Fibroblast of lung (primary cell): ENCODE results near the gene EFCAB3. TPM values are rescaled to one million over a fixed set of nuclear protein-coding genes. Genes with fewer than 3 reads are reported as not detected.
"Not testable (repeated sequence)": the region's sequence is repeated elsewhere in the genome, so short reads cannot be mapped to it uniquely, and the experiment has no call there.

Experiments used
- DNase-seq, 2 donors: peaks; one replicate each; pipeline versions ENCODE4 v3.0.0 to v3.0.0-alpha.2; 2010; ENCODE audit warnings: low read depth in 2 of 2
- H2AFZ ChIP-seq: 2 replicates; pipeline ENCODE4 v1.5.1; 2012; ENCODE audit warnings: low read length, control low read depth, inconsistent platforms
- H3K27ac ChIP-seq: 2 replicates; pipeline ENCODE4 v1.5.1; 2011; ENCODE audit warnings: low read length, control low read depth; ENCODE audit not compliant: insufficient read depth
- H3K27me3 ChIP-seq: 2 replicates; pipeline ENCODE4 v1.5.1; 2011; ENCODE audit warnings: mild to moderate bottlenecking, low read length; ENCODE audit not compliant: control insufficient read depth, insufficient read depth
- H3K36me3 ChIP-seq: 2 replicates; pipeline ENCODE4 v1.5.1; 2011; ENCODE audit warnings: low read length; ENCODE audit not compliant: control insufficient read depth, insufficient read depth
- H3K4me1 ChIP-seq: 2 replicates; pipeline ENCODE4 v1.5.1; 2011; ENCODE audit warnings: low read length; ENCODE audit not compliant: control insufficient read depth, insufficient read depth; ENCODE audit errors: extremely low read depth
- H3K4me2 ChIP-seq: 2 replicates; pipeline ENCODE4 v1.5.1; 2011; ENCODE audit warnings: low read length, control low read depth; ENCODE audit not compliant: insufficient read depth; ENCODE audit errors: extremely low read depth
- H3K4me3 ChIP-seq, 4 experiments: fragments of 200-600 bp in 1 of 4; sonication (generic) in 1 of 4; replicated peaks in 1 of 4; 2 replicates each; pipeline ENCODE4 v1.5.1; 2011 to 2016; ENCODE audit warnings: low read length in 4 of 4, low read depth in 3 of 4, mild to moderate bottlenecking in 3 of 4, control low read depth in 2 of 4, inconsistent platforms in 1 of 4, mixed read lengths in 1 of 4; ENCODE audit not compliant: insufficient read depth in 1 of 4; ENCODE audit errors: control extremely low read depth in 1 of 4
- H3K79me2 ChIP-seq: 2 replicates; pipeline ENCODE4 v1.5.1; 2012; ENCODE audit warnings: mild to moderate bottlenecking, low read length, inconsistent platforms; ENCODE audit not compliant: control insufficient read depth, insufficient read depth
- H3K9ac ChIP-seq: 2 replicates; pipeline ENCODE4 v1.5.1; 2011; ENCODE audit warnings: mild to moderate bottlenecking, low read length, control low read depth; ENCODE audit not compliant: insufficient read depth
- H3K9me3 ChIP-seq: 2 replicates; pipeline ENCODE4 v1.5.1; 2012; ENCODE audit warnings: low read depth, low read length; ENCODE audit not compliant: control insufficient read depth, insufficient read depth
- H4K20me1 ChIP-seq: 2 replicates; pipeline ENCODE4 v1.5.1; 2011; ENCODE audit warnings: low read length; ENCODE audit not compliant: control insufficient read depth, insufficient read depth; ENCODE audit errors: extremely low read depth
- CTCF ChIP-seq, 2 donors: IDR thresholded peaks in 1 of 2; conservative IDR thresholded peaks in 1 of 2; 1 replicate in 1 of 2; 2 replicates in 1 of 2; pipeline ENCODE4 v1.5.1; 2011 to 2012; ENCODE audit warnings: low read length in 2 of 2, control low read depth in 1 of 2, inconsistent platforms in 1 of 2, low read depth in 1 of 2, mild to moderate bottlenecking in 1 of 2
- EZH2 ChIP-seq: IDR thresholded peaks from 2 replicates; pipeline ENCODE4 v1.5.1; 2012; ENCODE audit warnings: low read length, control low read depth, mild to moderate bottlenecking; ENCODE audit errors: missing control alignments
- polyA plus RNA-seq, 2 donors: library from polyadenylated mRNA; depleted of rRNA in 1 of 2; stranded (reverse) in 1 of 2; unstranded in 1 of 2; fragments of >200 nt; gene quantifications; 2 replicates each; pipeline ENCODE4 v1.2.1, GENCODE V29; 2011 to 2012; ENCODE audit warnings: missing spikeins in 1 of 2
- total RNA-seq: library from RNA; depleted of rRNA; stranded (reverse); fragments of >200 nt; gene quantifications from 2 replicates; pipeline ENCODE4 v1.2.1, GENCODE V29; 2014

Gene EFCAB3
- total and polyA plus RNA-seq, 2 donors (not counting 1 experiment from before 2014, with no cell fraction given) = not detected

GRCh38 chr17:62454111-62454510 is 73.8 kb downstream of the EFCAB3 start:
- not testable (repeated sequence) for H3K36me3 ChIP-seq, H3K9ac ChIP-seq, H3K79me2 ChIP-seq, H3K27me3 ChIP-seq, H3K4me1 ChIP-seq, H3K9me3 ChIP-seq, H2AFZ ChIP-seq, H4K20me1 ChIP-seq, H3K27ac ChIP-seq, DNase-seq, H3K4me2 ChIP-seq, H3K4me3 ChIP-seq

GRCh38 chr17:62456016-62456415 is 75.7 kb downstream of the EFCAB3 start:
- H3K9me3 ChIP-seq = no peaks in the 10 kb centered on the region
- H3K27ac ChIP-seq = no peak overlapping the region
- no peaks in the 10 kb centered on the region for H3K36me3 ChIP-seq
- no peak overlapping the region for H3K4me3 ChIP-seq
- DNase-seq = no peak
- H2AFZ ChIP-seq = no peak overlapping the region
- H4K20me1 ChIP-seq = no peaks in the 10 kb centered on the region
- no peak overlapping the region for H3K9ac ChIP-seq
- TF ChIP-seq EZH2 (no peak), CTCF (conservative IDR thresholded peaks at IDR 0.05 in 1 of 2, IDR thresholded peaks at IDR 0.05 in 1 of 2; ENCODE audit: low read depth in 1 of 2, low read length in 2 of 2) (no peak)
- no peaks in the 10 kb centered on the region for H3K4me1 ChIP-seq
- no peaks in the 10 kb centered on the region for H3K79me2 ChIP-seq
- no peaks in the 10 kb centered on the region for H3K27me3 ChIP-seq
- H3K4me2 ChIP-seq = no peak overlapping the region

- not testable (repeated sequence) for H3K79me2 ChIP-seq, H3K4me2 ChIP-seq, H3K9ac ChIP-seq, H2AFZ ChIP-seq, H3K9me3 ChIP-seq, H3K27me3 ChIP-seq, H3K4me3 ChIP-seq, DNase-seq, H4K20me1 ChIP-seq, H3K27ac ChIP-seq, H3K36me3 ChIP-seq, H3K4me1 ChIP-seq
Observed at GRCh38 chr17:62458483-62458882, 78.1 kb downstream of the EFCAB3 start.

GRCh38 chr17:62464422-62464821 is 84.1 kb downstream of the EFCAB3 start:
- H3K9me3 ChIP-seq, H3K27ac ChIP-seq, H3K27me3 ChIP-seq, H3K36me3 ChIP-seq, DNase-seq, H3K4me3 ChIP-seq, H3K4me2 ChIP-seq, H2AFZ ChIP-seq, H4K20me1 ChIP-seq, H3K9ac ChIP-seq, H3K79me2 ChIP-seq, H3K4me1 ChIP-seq: not testable (repeated sequence)

- not testable (repeated sequence) for H2AFZ ChIP-seq, H4K20me1 ChIP-seq, H3K27ac ChIP-seq, DNase-seq, H3K4me3 ChIP-seq, H3K9me3 ChIP-seq, H3K9ac ChIP-seq, H3K4me2 ChIP-seq, H3K27me3 ChIP-seq, H3K79me2 ChIP-seq, H3K4me1 ChIP-seq, H3K36me3 ChIP-seq
Observed at GRCh38 chr17:62465271-62465670, 84.9 kb downstream of the EFCAB3 start.
